HG03025 (cell line): Measurements from ENCODE around the gene NOS1.
"Not testable (repeated sequence)": the region's sequence is repeated elsewhere in the genome, so short reads cannot be mapped to it uniquely, and the experiment has no call there.

Experiments
- ATAC-seq: cut with Tn5 transposase; IDR thresholded peaks from one replicate; pipeline ENCODE4 v1.9.1; 2021; ENCODE audit warnings: mild to moderate bottlenecking, moderate library complexity; ENCODE audit not compliant: unreplicated experiment, low FRiP score

Gene NOS1

GRCh38 chr12:117188121-117188665 is 173.2 kb downstream of the NOS1 start:
- ATAC-seq, result no peak

GRCh38 chr12:117187421-117187820 is 174.0 kb downstream of the NOS1 start:
- no peak for ATAC-seq

- no peak for ATAC-seq
Observed at GRCh38 chr12:117182866-117183265, 178.6 kb downstream of the NOS1 start.

- not testable (repeated sequence) for ATAC-seq
Observed at GRCh38 chr12:117181468-117181843, 180.0 kb downstream of the NOS1 start.

GRCh38 chr12:117180758-117181467 is 180.5 kb downstream of the NOS1 start:
- no peak for ATAC-seq

- no peak for ATAC-seq
Observed at GRCh38 chr12:117178745-117179144, 182.7 kb downstream of the NOS1 start.

GRCh38 chr12:117178301-117178700 is 183.1 kb downstream of the NOS1 start:
- no peak for ATAC-seq

GRCh38 chr12:117172168-117172567 is 189.3 kb downstream of the NOS1 start:
- no peak for ATAC-seq

- no peak for ATAC-seq
Observed at GRCh38 chr12:117171499-117172162, 189.8 kb downstream of the NOS1 start.

- ATAC-seq, result no peak
Observed at GRCh38 chr12:117169548-117169947, 191.9 kb downstream of the NOS1 start.

- ATAC-seq, result no peak
Observed at GRCh38 chr12:117168976-117169375, 192.4 kb downstream of the NOS1 start.

GRCh38 chr12:117167769-117168168 is 193.7 kb downstream of the NOS1 start:
- ATAC-seq, result no peak

GRCh38 chr12:117166107-117166506 is 195.3 kb downstream of the NOS1 start:
- ATAC-seq, result no peak

GRCh38 chr12:117165342-117165741 is 196.1 kb downstream of the NOS1 start:
- no peak for ATAC-seq

- no peak for ATAC-seq
Observed at GRCh38 chr12:117162633-117163032, 198.8 kb downstream of the NOS1 start.

GRCh38 chr12:117162167-117162539 is 199.3 kb downstream of the NOS1 start:
- ATAC-seq, result no peak

- no peak for ATAC-seq
Observed at GRCh38 chr12:117161460-117162166, 199.8 kb downstream of the NOS1 start.

- no peak for ATAC-seq
Observed at GRCh38 chr12:117159674-117160073, 201.8 kb downstream of the NOS1 start.

- no peak for ATAC-seq
Observed at GRCh38 chr12:117158911-117159553, 202.4 kb downstream of the NOS1 start.
